GOT3 (cell line): ENCODE data around the gene DOCK2.
"Not testable (repeated sequence)": the region's sequence is repeated elsewhere in the genome, so short reads cannot be mapped to it uniquely, and the experiment has no call there.

Experiments
- DNase-seq: peaks from one replicate; lab custom pipeline; 2025; ENCODE audit warnings: mixed read lengths; lab: John Stamatoyannopoulos, UW

DOCK2 gene

GRCh38 chr5:169637549-169638121, 560 bp downstream of the DOCK2 start:
- no peak for DNase-seq

GRCh38 chr5:169641253-169641652, 4.2 kb downstream of the DOCK2 start:
- no peak for DNase-seq

- no peak for DNase-seq
Measured at GRCh38 chr5:169646856-169647255, 9.8 kb downstream of the DOCK2 start.

- DNase-seq = no peak
Measured at GRCh38 chr5:169647566-169647965, 10.5 kb downstream of the DOCK2 start.

GRCh38 chr5:169648725-169649310, 11.7 kb downstream of the DOCK2 start:
- no peak for DNase-seq

GRCh38 chr5:169649486-169649885, 12.4 kb downstream of the DOCK2 start:
- no peak for DNase-seq

GRCh38 chr5:169650701-169651331, 13.7 kb downstream of the DOCK2 start:
- DNase-seq = no peak

GRCh38 chr5:169651526-169651925, 14.5 kb downstream of the DOCK2 start:
- no peak for DNase-seq

- DNase-seq = no peak
Measured at GRCh38 chr5:169652057-169652456, 15.0 kb downstream of the DOCK2 start.

GRCh38 chr5:169653091-169653490, 16.0 kb downstream of the DOCK2 start:
- DNase-seq = no peak

- no peak for DNase-seq
Measured at GRCh38 chr5:169655353-169655752, 18.3 kb downstream of the DOCK2 start.

- no peak for DNase-seq
Measured at GRCh38 chr5:169656125-169656901, 19.2 kb downstream of the DOCK2 start.

GRCh38 chr5:169657127-169657526, 20.1 kb downstream of the DOCK2 start:
- DNase-seq = no peak

GRCh38 chr5:169662451-169662850, 25.4 kb downstream of the DOCK2 start:
- DNase-seq = not testable (repeated sequence)

GRCh38 chr5:169663537-169663936, 26.5 kb downstream of the DOCK2 start:
- DNase-seq = no peak

GRCh38 chr5:169666365-169666764, 29.3 kb downstream of the DOCK2 start:
- DNase-seq = no peak

- DNase-seq = no peak
Measured at GRCh38 chr5:169667896-169668674, 31.0 kb downstream of the DOCK2 start.

GRCh38 chr5:169668732-169669131, 31.7 kb downstream of the DOCK2 start:
- no peak for DNase-seq

GRCh38 chr5:169670769-169671525, 33.9 kb downstream of the DOCK2 start:
- no peak for DNase-seq

GRCh38 chr5:169682026-169682425, 45.0 kb downstream of the DOCK2 start:
- DNase-seq = no peak

GRCh38 chr5:169686137-169686536, 49.1 kb downstream of the DOCK2 start:
- no peak for DNase-seq
